GM23248 (cell line): ENCODE data around the gene NR2F2. TPM values are rescaled to one million over a fixed set of nuclear protein-coding genes. Genes with fewer than 3 reads are reported as not detected.

ENCODE experiments used
- DNase-seq: peaks from one replicate; pipeline ENCODE4 v3.0.0-alpha.2; 2015
- H2AFZ ChIP-seq: fragments of 200-600 bp; sonication (generic); 2 replicates; pipeline ENCODE4 v1.6.1; 2016; ENCODE audit warnings: antibody characterized with exemption
- H3F3A ChIP-seq: fragments of 200-600 bp; sonication (generic); 2 replicates; pipeline ENCODE4 v1.6.1; 2016; ENCODE audit warnings: mild to moderate bottlenecking, antibody characterized with exemption, mixed run types; ENCODE audit not compliant: insufficient read depth
- H3K27ac ChIP-seq: fragments of 200-600 bp; sonication (generic); 2 replicates; pipeline ENCODE4 v1.5.1; 2016; ENCODE audit warnings: mild to moderate bottlenecking
- H3K27me3 ChIP-seq: fragments of 200-600 bp; sonication (generic); replicated peaks from 2 replicates; pipeline ENCODE4 v1.6.1; 2016; ENCODE audit warnings: mild to moderate bottlenecking; ENCODE audit not compliant: insufficient read depth
- H3K36me3 ChIP-seq: fragments of 200-600 bp; sonication (generic); 2 replicates; pipeline ENCODE4 v1.6.1; 2016; ENCODE audit warnings: low read depth, mild to moderate bottlenecking
- H3K4me1 ChIP-seq: fragments of 200-600 bp; sonication (generic); 2 replicates; pipeline ENCODE4 v1.6.1; 2016; ENCODE audit warnings: mild to moderate bottlenecking; ENCODE audit not compliant: insufficient read depth
- H3K4me2 ChIP-seq: fragments of 200-600 bp; sonication (generic); one replicate; pipeline ENCODE4 v1.6.1; 2016; ENCODE audit warnings: mild to moderate bottlenecking; ENCODE audit not compliant: unreplicated experiment
- H3K4me3 ChIP-seq: fragments of 200-600 bp; sonication (generic); 2 replicates; pipeline ENCODE4 v1.5.1; 2016; ENCODE audit warnings: mild to moderate bottlenecking
- H3K79me2 ChIP-seq: fragments of 200-600 bp; sonication (generic); 2 replicates; pipeline ENCODE4 v1.6.1; 2016; ENCODE audit warnings: mild to moderate bottlenecking; ENCODE audit not compliant: insufficient read depth
- H3K9ac ChIP-seq: fragments of 200-600 bp; sonication (generic); 2 replicates; pipeline ENCODE4 v1.6.1; 2016; ENCODE audit warnings: mild to moderate bottlenecking
- H3K9me2 ChIP-seq: fragments of 200-600 bp; sonication (generic); 2 replicates; pipeline ENCODE4 v1.6.1; 2016; ENCODE audit warnings: mixed run types, mild to moderate bottlenecking, moderate library complexity; ENCODE audit not compliant: insufficient read depth
- H3K9me3 ChIP-seq: fragments of 200-600 bp; sonication (generic); one replicate; pipeline ENCODE4 v1.6.1; 2017; ENCODE audit warnings: low read depth
- H4K20me1 ChIP-seq: fragments of 200-600 bp; sonication (generic); 2 replicates; pipeline ENCODE4 v1.6.0; 2016; ENCODE audit not compliant: insufficient read depth
- EZH2 ChIP-seq: fragments of 200-600 bp; sonication (generic); IDR thresholded peaks from 2 replicates; pipeline ENCODE4 v1.6.1; 2018; ENCODE audit warnings: antibody characterized with exemption, mild to moderate bottlenecking; ENCODE audit not compliant: insufficient read depth, poor library complexity, severe bottlenecking
- EZH2phosphoT487 ChIP-seq: fragments of 200-600 bp; sonication (generic); IDR thresholded peaks from 2 replicates; pipeline ENCODE4 v1.6.1; 2018; ENCODE audit warnings: antibody characterized with exemption, moderate library complexity, mild to moderate bottlenecking, low read depth; ENCODE audit not compliant: insufficient read depth
- WGBS, 2 experiments: methylation state at CpG; one replicate each; pipeline ENCODE4 v1.1.6; 2015 to 2017; ENCODE audit warnings: low lambda C conversion rate in 2 of 2, low coverage in 1 of 2; ENCODE audit errors: missing lambda C conversion rate in 2 of 2; 5-methylcytosine and 5-hydroxymethylcytosine counted together
- in situ Hi-C: fragments of 300-500 bp; cut with MboI; formaldehyde crosslinking; loops from 2 replicates; pipeline ENCODE4 v1.15.0; 2020
- polyA plus RNA-seq: library from polyadenylated mRNA; unstranded; fragments of >200 nt; fragmentation: Nextera tagmentation; extraction: Ambion mirVana; gene quantifications from 2 replicates; pipeline ENCODE4 v1.2.1, GENCODE V29; 2016
- total RNA-seq: library from RNA; depleted of rRNA; stranded (reverse); fragments of >200 nt; shearing (Covaris generic); gene quantifications from 2 replicates; pipeline ENCODE4 v1.2.3, GENCODE V29; 2014

The NR2F2 gene
- total and polyA plus RNA-seq, 2 experiments from 2014 or later = 5.9 to 23.8 TPM

GRCh38 chr15:96320107-96320506 is 10.4 kb upstream of the NR2F2 start:
- H3K9me2 ChIP-seq = no peaks in the 10 kb centered on the region
- WGBS, 2 experiments = 98 to 100% methylated on average over 2 of the region's 2 CpGs
- peaks cover 11% of the 10 kb centered on the region; the same call in 1 of the 2 replicates for H3K4me1 ChIP-seq
- H3K4me2 ChIP-seq = no peak overlapping the region
- H3K27me3 ChIP-seq = no peaks in the 10 kb centered on the region
- TF ChIP-seq EZH2 (no peak), EZH2phosphoT487 (no peak)
- H3K9ac ChIP-seq = no peak overlapping the region
- peaks cover 46% of the 10 kb centered on the region for H3K79me2 ChIP-seq
- H3K36me3 ChIP-seq = no peaks in the 10 kb centered on the region
- no peak overlapping the region for H2AFZ ChIP-seq
- DNase-seq = no peak
- H3K27ac ChIP-seq = no peak overlapping the region
- no peaks in the 10 kb centered on the region for H3F3A ChIP-seq
- H3K9me3 ChIP-seq = no peaks in the 10 kb centered on the region
- no peaks in the 10 kb centered on the region for H4K20me1 ChIP-seq
- H3K4me3 ChIP-seq = no peak overlapping the region
- in situ Hi-C loops = loop anchor here (10.0 kb wide), 1 partner anchor 1295 kb away; no protein-coding TSS in a partner anchor

- Histone ChIP-seq H3K79me2 (peaks cover 55% of the 10 kb centered on the region), H3K4me2 (peak overlapping the region; percentile 69), H3K27me3 (no peaks in the 10 kb centered on the region), H3K4me3 (peak overlapping the region; percentile 60), H3K27ac (no peak overlapping the region), H3K9me3 (no peaks in the 10 kb centered on the region), H3K36me3 (no peaks in the 10 kb centered on the region), H2AFZ (peak overlapping the region; percentile 93), H3K9me2 (no peaks in the 10 kb centered on the region), H3F3A (peaks cover 5% of the 10 kb centered on the region), H4K20me1 (no peaks in the 10 kb centered on the region), H3K4me1 (peaks cover 17% of the 10 kb centered on the region; the same call in 1 of the 2 replicates), H3K9ac (0 out of 2 replicates have a peak overlapping the region, but pooled peaks have one; percentile 60)
- peak; percentile 27 for DNase-seq
- in situ Hi-C loops = loop anchor here (10.0 kb wide), 1 partner anchor 1296 kb away; no protein-coding TSS in a partner anchor
- WGBS, 2 experiments = 41 to 51% methylated on average over 28 of the region's 28 CpGs
- TF ChIP-seq EZH2 (no peak), EZH2phosphoT487 (no peak)
These were observed 9.5 kb upstream of the NR2F2 start for GRCh38 chr15:96320703-96321638.

GRCh38 chr15:96321639-96322535 is 8.6 kb upstream of the NR2F2 start:
- Histone ChIP-seq H3K9me2 (no peaks in the 10 kb centered on the region), H3K4me3 (peak overlapping the region; percentile 60), H4K20me1 (no peaks in the 10 kb centered on the region), H3K9ac (peak overlapping the region; percentile 60), H3K36me3 (no peaks in the 10 kb centered on the region), H3F3A (peaks cover 9% of the 10 kb centered on the region), H2AFZ (peak overlapping the region; percentile 93), H3K27me3 (no peaks in the 10 kb centered on the region), H3K4me1 (peaks cover 17% of the 10 kb centered on the region; the same call in 1 of the 2 replicates), H3K79me2 (peaks cover 63% of the 10 kb centered on the region), H3K4me2 (peak overlapping the region; percentile 69), H3K27ac (no peak overlapping the region), H3K9me3 (no peaks in the 10 kb centered on the region)
- DNase-seq = peak; percentile 68
- 7 to 8% methylated on average over 51 to 52 of the region's 64 CpGs for WGBS, 2 experiments
- TF ChIP-seq EZH2 (no peak), EZH2phosphoT487 (no peak)
- in situ Hi-C loops = loop anchor here (10.0 kb wide), 1 partner anchor 1297 kb away; no protein-coding TSS in a partner anchor
